BE2C (cell line): Measurements from ENCODE around the gene UTP11.

Source experiments
- DNase-seq: peaks from one replicate; pipeline ENCODE4 v3.0.0-alpha.2; 2020
- H3K27me3 ChIP-seq: fragments of 250-450 bp; sonication (Bioruptor Pico); 2 replicates; pipeline ENCODE4 v1.5.1; 2020; ENCODE audit warnings: mild to moderate bottlenecking
- H3K36me3 ChIP-seq: fragments of 250-450 bp; sonication (Bioruptor Pico); 2 replicates; pipeline ENCODE4 v1.5.1; 2020; ENCODE audit warnings: mild to moderate bottlenecking
- H3K4me1 ChIP-seq: fragments of 250-450 bp; sonication (Bioruptor Pico); 2 replicates; pipeline ENCODE4 v1.5.1; 2020
- H3K4me3 ChIP-seq: 2 replicates; pipeline ENCODE4 v1.5.1; 2011; ENCODE audit warnings: low read depth, low read length
- H3K9me3 ChIP-seq: fragments of 250-450 bp; sonication (Bioruptor Pico); 2 replicates; pipeline ENCODE4 v1.5.1; 2020
- CTCF ChIP-seq: IDR thresholded peaks from 2 replicates; pipeline ENCODE4 v1.5.1; 2012; ENCODE audit warnings: mild to moderate bottlenecking, low read depth, low read length

UTP11 gene

GRCh38 chr1:38006008-38006828, 6.3 kb upstream of the UTP11 start:
- Histone ChIP-seq H3K9me3 (no peaks in the 10 kb centered on the region), H3K4me1 (no peaks in the 10 kb centered on the region), H3K36me3 (no peaks in the 10 kb centered on the region), H3K4me3 (no peak overlapping the region), H3K27me3 (no peaks in the 10 kb centered on the region)
- no peak for TF ChIP-seq CTCF
- DNase-seq, result no peak

GRCh38 chr1:38009088-38009840, 3.3 kb upstream of the UTP11 start:
- H3K27me3 ChIP-seq, result no peaks in the 10 kb centered on the region
- DNase-seq, result no peak
- no peak overlapping the region for H3K4me3 ChIP-seq
- no peak for TF ChIP-seq CTCF
- H3K9me3 ChIP-seq, result no peaks in the 10 kb centered on the region
- no peaks in the 10 kb centered on the region for H3K4me1 ChIP-seq
- no peaks in the 10 kb centered on the region for H3K36me3 ChIP-seq

- H3K27me3 ChIP-seq, result no peaks in the 10 kb centered on the region
- DNase-seq, result no peak
- no peaks in the 10 kb centered on the region for H3K36me3 ChIP-seq
- no peaks in the 10 kb centered on the region for H3K9me3 ChIP-seq
- no peak overlapping the region for H3K4me3 ChIP-seq
- no peaks in the 10 kb centered on the region for H3K4me1 ChIP-seq
- no peak for TF ChIP-seq CTCF
Measured at GRCh38 chr1:38009841-38010180, 2.7 kb upstream of the UTP11 start.

- peak overlapping the region; percentile 88 for H3K4me3 ChIP-seq
- no peaks in the 10 kb centered on the region for H3K9me3 ChIP-seq
- no peaks in the 10 kb centered on the region for H3K4me1 ChIP-seq
- H3K27me3 ChIP-seq, result no peaks in the 10 kb centered on the region
- DNase-seq, result no peak
- TF ChIP-seq CTCF, result no peak
- H3K36me3 ChIP-seq, result no peaks in the 10 kb centered on the region; the same call in 1 of the 2 replicates
Measured at GRCh38 chr1:38013227-38013622, 691 bp downstream of the UTP11 start.

GRCh38 chr1:38014171-38014570, 1.6 kb downstream of the UTP11 start:
- no peak for DNase-seq
- no peaks in the 10 kb centered on the region; the same call in 1 of the 2 replicates for H3K36me3 ChIP-seq
- no peaks in the 10 kb centered on the region for H3K4me1 ChIP-seq

More at GRCh38 chr1:38014171-38014570, 1.6 kb downstream of the UTP11 start:
- H3K9me3 ChIP-seq, result no peaks in the 10 kb centered on the region
- H3K27me3 ChIP-seq, result no peaks in the 10 kb centered on the region
- TF ChIP-seq CTCF, result no peak
- H3K4me3 ChIP-seq, result no peak overlapping the region
